Liver (tissue), 3 donors: ENCODE data around the gene LEMD2.

Experiments used
- HNF4G ChIP-seq: IDR thresholded peaks from 2 replicates; pipeline ENCODE4 v1.6.1; 2016; ENCODE audit warnings: antibody characterized with exemption
- TF ChIP-seq, protein P1 (sequence below): fragments of 150-350 bp; IDR thresholded peaks from 2 replicates; pipeline ENCODE4 v1.5.1; 2017; ENCODE audit warnings: improper control_type of control experiment, low read depth, low read length; ENCODE audit not compliant: missing input control
- TF ChIP-seq, protein P2 (sequence below): IDR thresholded peaks from 2 replicates; pipeline ENCODE4 v1.6.1; 2016; ENCODE audit warnings: antibody characterized with exemption
- donor health status: healthy.
- donor health status: healthy.

DNA sequence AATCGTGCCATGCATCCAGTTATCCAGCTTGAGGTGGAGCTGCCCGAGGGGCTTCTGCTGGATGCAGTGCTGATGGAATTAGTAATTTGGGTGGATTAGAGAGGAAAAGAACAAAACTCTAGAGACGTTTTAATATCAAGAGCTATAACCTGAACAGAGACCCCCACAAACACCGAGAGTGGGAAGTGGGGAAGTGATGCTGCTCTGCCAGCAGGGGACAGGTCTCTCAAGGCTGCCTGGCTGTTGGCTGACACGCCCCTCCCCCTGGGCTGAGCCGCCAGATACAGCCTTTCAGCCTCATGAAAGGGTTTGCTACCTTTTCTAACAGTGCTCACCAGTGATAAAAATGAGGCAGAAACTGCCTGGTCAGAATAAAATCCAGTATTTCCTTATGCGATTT, 9.6 kb downstream of the LEMD2 start:
- TF ChIP-seq, protein P1, sequence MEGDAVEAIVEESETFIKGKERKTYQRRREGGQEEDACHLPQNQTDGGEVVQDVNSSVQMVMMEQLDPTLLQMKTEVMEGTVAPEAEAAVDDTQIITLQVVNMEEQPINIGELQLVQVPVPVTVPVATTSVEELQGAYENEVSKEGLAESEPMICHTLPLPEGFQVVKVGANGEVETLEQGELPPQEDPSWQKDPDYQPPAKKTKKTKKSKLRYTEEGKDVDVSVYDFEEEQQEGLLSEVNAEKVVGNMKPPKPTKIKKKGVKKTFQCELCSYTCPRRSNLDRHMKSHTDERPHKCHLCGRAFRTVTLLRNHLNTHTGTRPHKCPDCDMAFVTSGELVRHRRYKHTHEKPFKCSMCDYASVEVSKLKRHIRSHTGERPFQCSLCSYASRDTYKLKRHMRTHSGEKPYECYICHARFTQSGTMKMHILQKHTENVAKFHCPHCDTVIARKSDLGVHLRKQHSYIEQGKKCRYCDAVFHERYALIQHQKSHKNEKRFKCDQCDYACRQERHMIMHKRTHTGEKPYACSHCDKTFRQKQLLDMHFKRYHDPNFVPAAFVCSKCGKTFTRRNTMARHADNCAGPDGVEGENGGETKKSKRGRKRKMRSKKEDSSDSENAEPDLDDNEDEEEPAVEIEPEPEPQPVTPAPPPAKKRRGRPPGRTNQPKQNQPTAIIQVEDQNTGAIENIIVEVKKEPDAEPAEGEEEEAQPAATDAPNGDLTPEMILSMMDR, result no peak
- TF ChIP-seq, protein P2, sequence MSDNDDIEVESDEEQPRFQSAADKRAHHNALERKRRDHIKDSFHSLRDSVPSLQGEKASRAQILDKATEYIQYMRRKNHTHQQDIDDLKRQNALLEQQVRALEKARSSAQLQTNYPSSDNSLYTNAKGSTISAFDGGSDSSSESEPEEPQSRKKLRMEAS, result no peak
- no peak for TF ChIP-seq HNF4G
